Measurements from ENCODE around the gene PHACTR1. TPM values are rescaled to one million over a fixed set of nuclear protein-coding genes. Genes with fewer than 3 reads are reported as not detected.

The PHACTR1 gene
- total and polyA plus RNA-seq, 5 experiments from 2014 or later = 0.07 to 3.0 (median 0.70) TPM

GRCh38 chr6:13074415-13075140, 358.0 kb downstream of the PHACTR1 start:
- Mint-ChIP-seq H3K4me1 (peaks cover 0 to 1% (median 0%) of the 10 kb centered on the region in 4 donors), H3K4me3 (no peak overlapping the region), H3K9me3 (no peaks in the 10 kb centered on the region), H3K36me3 (peaks cover 0 to 2% (median 0%) of the 10 kb centered on the region in 3 donors), H3K27ac (no peak overlapping the region), H3K27me3 (peaks cover 4 to 40% (median 8%) of the 10 kb centered on the region in 5 donors)
- ATAC-seq = no peak
- DNase-seq = no peak
- POLR2A ChIA-PET = no interaction called here

- DNase-seq = no peak
- Mint-ChIP-seq H3K4me3 (no peak overlapping the region), H3K36me3 (peaks cover 0 to 2% (median 0%) of the 10 kb centered on the region in 3 donors), H3K27ac (no peak overlapping the region), H3K27me3 (peaks cover 5 to 40% (median 11%) of the 10 kb centered on the region in 5 donors), H3K4me1 (peaks cover 0 to 1% (median 0%) of the 10 kb centered on the region in 4 donors), H3K9me3 (no peaks in the 10 kb centered on the region)
- POLR2A ChIA-PET = no interaction called here
- ATAC-seq = no peak
Measured at GRCh38 chr6:13075141-13075845, 358.7 kb downstream of the PHACTR1 start.

- peaks cover 0 to 1% (median 0%) of the 10 kb centered on the region in 4 donors for H3K4me1 Mint-ChIP-seq
- POLR2A ChIA-PET = no interaction called here
- no peak overlapping the region for H3K27ac Mint-ChIP-seq
- H3K27me3 Mint-ChIP-seq = peaks cover 5 to 40% (median 11%) of the 10 kb centered on the region in 5 donors
- H3K36me3 Mint-ChIP-seq = peaks cover 0 to 2% (median 0%) of the 10 kb centered on the region in 3 donors
- no peaks in the 10 kb centered on the region for H3K9me3 Mint-ChIP-seq
- DNase-seq (no peak), ATAC-seq (no peak)
- H3K4me3 Mint-ChIP-seq = no peak overlapping the region
Measured at GRCh38 chr6:13076575-13076974, 360.0 kb downstream of the PHACTR1 start.

- Mint-ChIP-seq H3K36me3 (peaks cover 0 to 2% (median 0%) of the 10 kb centered on the region in 3 donors), H3K27ac (no peak overlapping the region), H3K4me1 (peaks cover 0 to 1% (median 0%) of the 10 kb centered on the region in 4 donors), H3K4me3 (no peak overlapping the region), H3K27me3 (peaks cover 7 to 40% (median 11%) of the 10 kb centered on the region in 5 donors), H3K9me3 (peaks cover 0 to 2% (median 0%) of the 10 kb centered on the region in 9 donors)
- ATAC-seq = no peak
- POLR2A ChIA-PET = no interaction called here
- no peak for DNase-seq
Measured at GRCh38 chr6:13077117-13077516, 360.6 kb downstream of the PHACTR1 start.

- no peak overlapping the region for H3K27ac Mint-ChIP-seq
- DNase-seq (no peak), ATAC-seq (no peak)
- peaks cover 0 to 4% (median 0%) of the 10 kb centered on the region in 9 donors for H3K9me3 Mint-ChIP-seq
- peaks cover 0 to 2% (median 0%) of the 10 kb centered on the region in 3 donors for H3K36me3 Mint-ChIP-seq
- no peak overlapping the region for H3K4me3 Mint-ChIP-seq
- peaks cover 0 to 1% (median 0%) of the 10 kb centered on the region in 4 donors for H3K4me1 Mint-ChIP-seq
- peaks cover 6 to 36% (median 12%) of the 10 kb centered on the region in 5 donors for H3K27me3 Mint-ChIP-seq
- POLR2A ChIA-PET = no interaction called here
Measured at GRCh38 chr6:13079096-13079723, 362.6 kb downstream of the PHACTR1 start.

- POLR2A ChIA-PET = no interaction called here
- H3K36me3 Mint-ChIP-seq = no peaks in the 10 kb centered on the region
- peaks cover 0 to 4% (median 0%) of the 10 kb centered on the region in 9 donors for H3K9me3 Mint-ChIP-seq
- ATAC-seq (no peak), DNase-seq (no peak)
- H3K27me3 Mint-ChIP-seq = peaks cover 5 to 24% (median 8%) of the 10 kb centered on the region in 5 donors
- H3K4me1 Mint-ChIP-seq = peaks cover 0 to 1% (median 0%) of the 10 kb centered on the region in 4 donors
- H3K4me3 Mint-ChIP-seq = no peak overlapping the region
- no peak overlapping the region for H3K27ac Mint-ChIP-seq
Measured at GRCh38 chr6:13080462-13081188, 364.1 kb downstream of the PHACTR1 start.

- no peak for ATAC-seq
- Mint-ChIP-seq H3K36me3 (no peaks in the 10 kb centered on the region), H3K4me1 (peaks cover 0 to 1% (median 0%) of the 10 kb centered on the region in 4 donors), H3K27me3 (peaks cover 5 to 18% (median 8%) of the 10 kb centered on the region in 5 donors), H3K9me3 (peaks cover 0 to 4% (median 0%) of the 10 kb centered on the region in 9 donors), H3K4me3 (no peak overlapping the region), H3K27ac (no peak overlapping the region)
- no peak for DNase-seq
- POLR2A ChIA-PET = no interaction called here
Measured at GRCh38 chr6:13081189-13081563, 364.6 kb downstream of the PHACTR1 start.

GRCh38 chr6:13089296-13089994, 372.9 kb downstream of the PHACTR1 start:
- POLR2A ChIA-PET = no interaction called here

GRCh38 chr6:13091192-13091591, 374.6 kb downstream of the PHACTR1 start:
- no peak overlapping the region for H3K27ac Mint-ChIP-seq
- DNase-seq (no peak), ATAC-seq (no peak)
- H3K9me3 Mint-ChIP-seq = peaks cover 0 to 3% (median 0%) of the 10 kb centered on the region in 9 donors
- H3K36me3 Mint-ChIP-seq = no peaks in the 10 kb centered on the region
- H3K4me3 Mint-ChIP-seq = no peak overlapping the region
- H3K4me1 Mint-ChIP-seq = no peaks in the 10 kb centered on the region
- H3K27me3 Mint-ChIP-seq = peaks cover 0 to 3% (median 2%) of the 10 kb centered on the region in 5 donors
- POLR2A ChIA-PET = no interaction called here

More at GRCh38 chr6:13089296-13089994, 372.9 kb downstream of the PHACTR1 start:
- Mint-ChIP-seq H3K4me3 (no peak overlapping the region), H3K27me3 (peaks cover 0 to 3% (median 2%) of the 10 kb centered on the region in 5 donors), H3K4me1 (no peaks in the 10 kb centered on the region), H3K36me3 (no peaks in the 10 kb centered on the region), H3K27ac (no peak overlapping the region), H3K9me3 (peaks cover 0 to 3% (median 0%) of the 10 kb centered on the region in 9 donors)
- DNase-seq (no peak), ATAC-seq (no peak)

GRCh38 chr6:13094781-13095425, 378.3 kb downstream of the PHACTR1 start:
- POLR2A ChIA-PET = no interaction called here
- H3K36me3 Mint-ChIP-seq = no peaks in the 10 kb centered on the region
- no peaks in the 10 kb centered on the region for H3K9me3 Mint-ChIP-seq
- no peak overlapping the region for H3K27ac Mint-ChIP-seq
- no peaks in the 10 kb centered on the region for H3K27me3 Mint-ChIP-seq
- no peak overlapping the region for H3K4me3 Mint-ChIP-seq
- DNase-seq (no peak), ATAC-seq (no peak)
- no peaks in the 10 kb centered on the region for H3K4me1 Mint-ChIP-seq

- no peaks in the 10 kb centered on the region for H3K36me3 Mint-ChIP-seq
- no peak for ATAC-seq
- H3K4me3 Mint-ChIP-seq = no peak overlapping the region
- POLR2A ChIA-PET = no interaction called here
- H3K27ac Mint-ChIP-seq = no peak overlapping the region
- H3K4me1 Mint-ChIP-seq = no peaks in the 10 kb centered on the region
- no peaks in the 10 kb centered on the region for H3K9me3 Mint-ChIP-seq
- DNase-seq = no peak
- H3K27me3 Mint-ChIP-seq = peaks cover 0 to 7% (median 1%) of the 10 kb centered on the region in 5 donors
Measured at GRCh38 chr6:13096084-13096483, 379.5 kb downstream of the PHACTR1 start.

Data from naive thymus-derived CD8-positive, alpha-beta T cell (primary cell).